Ovary (tissue), 3 donors: Measurements from ENCODE around the gene TUBB6.

Experiments
- EP300 ChIP-seq: sonication (generic); formaldehyde crosslinking; IDR thresholded peaks from one replicate; pipeline ENCODE4 v1.6.1; 2017; ENCODE audit warnings: antibody characterized with exemption
- TF ChIP-seq, protein P1 (sequence below), 3 donors: fragments of 450-650 bp in 2 of 3; fragments of 200-600 bp in 1 of 3; IDR thresholded peaks; one replicate each; pipeline versions ENCODE4 v1.5.1 to v1.8.0; 2016 to 2022; ENCODE audit warnings: antibody characterized with exemption in 3 of 3, mild to moderate bottlenecking in 1 of 3
- donor health status: DM: no; HTN: no; CAD: no.

DNA sequence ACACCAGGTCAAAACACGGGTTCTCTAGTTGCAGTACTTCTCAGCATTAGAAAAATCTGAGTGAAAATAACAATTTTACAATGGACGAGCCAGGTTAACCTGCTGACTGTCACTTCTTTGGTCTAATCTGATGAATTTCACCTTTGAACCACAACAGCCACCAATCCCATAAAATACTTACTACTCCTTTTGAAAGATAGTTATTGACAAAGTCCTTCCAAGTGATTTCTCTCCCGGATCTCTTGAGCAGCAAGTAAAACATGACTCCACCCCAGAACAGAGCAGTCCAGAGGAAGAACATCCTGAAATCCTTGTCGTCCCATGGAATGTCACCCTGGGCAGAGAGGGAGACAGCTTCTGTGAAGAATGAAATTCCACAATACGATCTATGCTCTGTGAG is 58.7 kb downstream of the TUBB6 start:
- no peak for TF ChIP-seq EP300
- TF ChIP-seq, protein P1, sequence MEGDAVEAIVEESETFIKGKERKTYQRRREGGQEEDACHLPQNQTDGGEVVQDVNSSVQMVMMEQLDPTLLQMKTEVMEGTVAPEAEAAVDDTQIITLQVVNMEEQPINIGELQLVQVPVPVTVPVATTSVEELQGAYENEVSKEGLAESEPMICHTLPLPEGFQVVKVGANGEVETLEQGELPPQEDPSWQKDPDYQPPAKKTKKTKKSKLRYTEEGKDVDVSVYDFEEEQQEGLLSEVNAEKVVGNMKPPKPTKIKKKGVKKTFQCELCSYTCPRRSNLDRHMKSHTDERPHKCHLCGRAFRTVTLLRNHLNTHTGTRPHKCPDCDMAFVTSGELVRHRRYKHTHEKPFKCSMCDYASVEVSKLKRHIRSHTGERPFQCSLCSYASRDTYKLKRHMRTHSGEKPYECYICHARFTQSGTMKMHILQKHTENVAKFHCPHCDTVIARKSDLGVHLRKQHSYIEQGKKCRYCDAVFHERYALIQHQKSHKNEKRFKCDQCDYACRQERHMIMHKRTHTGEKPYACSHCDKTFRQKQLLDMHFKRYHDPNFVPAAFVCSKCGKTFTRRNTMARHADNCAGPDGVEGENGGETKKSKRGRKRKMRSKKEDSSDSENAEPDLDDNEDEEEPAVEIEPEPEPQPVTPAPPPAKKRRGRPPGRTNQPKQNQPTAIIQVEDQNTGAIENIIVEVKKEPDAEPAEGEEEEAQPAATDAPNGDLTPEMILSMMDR (IDR thresholded peaks at IDR 0.05), result no peak
